RWPE2 (cell line): ENCODE measurements around the gene MRFAP1L1.

Experiments used
- ATAC-seq: fragments of 200-7000 bp; cut with Tn5 transposase; 3 replicates; pipeline ENCODE4 v1.9.1; 2021; ENCODE audit warnings: low read depth
- DNase-seq: peaks from one replicate; pipeline ENCODE4 v3.0.0-alpha.2; 2020; ENCODE audit warnings: low spot score
- H3K27ac ChIP-seq: fragments of 450-650 bp; 2 replicates; pipeline ENCODE4 v1.5.1; 2017; ENCODE audit warnings: mild to moderate bottlenecking; ENCODE audit not compliant: poor library complexity, severe bottlenecking
- H3K27me3 ChIP-seq: fragments of 250-450 bp; sonication (Bioruptor Pico); 2 replicates; pipeline ENCODE4 v1.5.1; 2021; ENCODE audit warnings: mild to moderate bottlenecking, moderate library complexity; ENCODE audit not compliant: insufficient read depth, poor library complexity, severe bottlenecking
- H3K36me3 ChIP-seq: fragments of 250-450 bp; sonication (Bioruptor Pico); 2 replicates; pipeline ENCODE4 v1.5.1; 2020; ENCODE audit warnings: low read depth, mild to moderate bottlenecking, moderate library complexity
- H3K4me1 ChIP-seq: fragments of 250-450 bp; sonication (Bioruptor Pico); 2 replicates; pipeline ENCODE4 v1.5.1; 2021; ENCODE audit warnings: mild to moderate bottlenecking, moderate library complexity; ENCODE audit not compliant: insufficient read depth, poor library complexity, severe bottlenecking
- H3K4me3 ChIP-seq: fragments of 250-450 bp; sonication (Bioruptor Pico); 2 replicates; pipeline ENCODE4 v1.5.1; 2021; ENCODE audit warnings: mild to moderate bottlenecking, moderate library complexity; ENCODE audit not compliant: severe bottlenecking
- H3K9me3 ChIP-seq: fragments of 250-450 bp; sonication (Bioruptor Pico); 2 replicates; pipeline ENCODE4 v1.5.1; 2021; ENCODE audit warnings: mild to moderate bottlenecking, moderate library complexity; ENCODE audit not compliant: severe bottlenecking
- CTCF ChIP-seq: fragments of 450-650 bp; IDR thresholded peaks from one replicate; pipeline ENCODE4 v1.5.1; 2017; ENCODE audit warnings: mild to moderate bottlenecking, moderate library complexity; ENCODE audit not compliant: poor library complexity, severe bottlenecking

MRFAP1L1 gene

GRCh38 chr4:6702761-6703160 is 6.9 kb downstream of the MRFAP1L1 start:
- Histone ChIP-seq H3K4me3 (no peak overlapping the region), H3K27me3 (no peaks in the 10 kb centered on the region), H3K27ac (no peak overlapping the region), H3K4me1 (peaks cover 1% of the 10 kb centered on the region), H3K9me3 (no peaks in the 10 kb centered on the region), H3K36me3 (peaks cover 19% of the 10 kb centered on the region)
- DNase-seq = no peak
- no peak for ATAC-seq
- no peak for TF ChIP-seq CTCF

- Histone ChIP-seq H3K4me1 (no peaks in the 10 kb centered on the region), H3K9me3 (no peaks in the 10 kb centered on the region), H3K27me3 (no peaks in the 10 kb centered on the region), H3K36me3 (peaks cover 9% of the 10 kb centered on the region; the same call in 1 of the 2 replicates), H3K27ac (no peak overlapping the region), H3K4me3 (no peak overlapping the region)
- no peak for DNase-seq
- ATAC-seq = no peak
- peak; percentile 15 for TF ChIP-seq CTCF
Measured at GRCh38 chr4:6701371-6701770, 8.3 kb downstream of the MRFAP1L1 start.

- no peak for TF ChIP-seq CTCF
- Histone ChIP-seq H3K4me1 (peaks cover 11% of the 10 kb centered on the region), H3K9me3 (no peaks in the 10 kb centered on the region), H3K27me3 (no peaks in the 10 kb centered on the region), H3K4me3 (no peak overlapping the region), H3K36me3 (peaks cover 9% of the 10 kb centered on the region; the same call in 1 of the 2 replicates), H3K27ac (no peak overlapping the region)
- ATAC-seq (no peak), DNase-seq (no peak)
Measured at GRCh38 chr4:6699903-6700302, 9.8 kb downstream of the MRFAP1L1 start.

GRCh38 chr4:6699388-6699787 is 10.3 kb downstream of the MRFAP1L1 start:
- H3K27ac ChIP-seq = no peak overlapping the region
- DNase-seq = no peak
- H3K9me3 ChIP-seq = no peaks in the 10 kb centered on the region
- no peak overlapping the region for H3K4me3 ChIP-seq
- peaks cover 9% of the 10 kb centered on the region; the same call in 1 of the 2 replicates for H3K36me3 ChIP-seq
- H3K27me3 ChIP-seq = no peaks in the 10 kb centered on the region
- peaks cover 11% of the 10 kb centered on the region for H3K4me1 ChIP-seq
- TF ChIP-seq CTCF = no peak
- ATAC-seq = no peak

GRCh38 chr4:6697131-6697530 is 12.5 kb downstream of the MRFAP1L1 start:
- no peak overlapping the region for H3K4me3 ChIP-seq
- TF ChIP-seq CTCF = no peak
- H3K36me3 ChIP-seq = no peaks in the 10 kb centered on the region
- no peaks in the 10 kb centered on the region for H3K9me3 ChIP-seq
- no peaks in the 10 kb centered on the region for H3K27me3 ChIP-seq
- DNase-seq (no peak), ATAC-seq (no peak)
- peak overlapping the region; percentile 49 for H3K27ac ChIP-seq
- peaks cover 19% of the 10 kb centered on the region for H3K4me1 ChIP-seq
